Chondrocyte (in vitro differentiated cells): ENCODE data around the gene ARHGAP28. TPM values are rescaled to one million over a fixed set of nuclear protein-coding genes. Genes with fewer than 3 reads are reported as not detected.
A peak's percentile ranks its signal among the peaks of the same experiment; 100 is the strongest.

Experiments used
- DNase-seq: peaks from one replicate; pipeline ENCODE4 v3.0.0; 2021; ENCODE audit warnings: mixed read lengths, low spot score
- H3K27ac Mint-ChIP-seq: one replicate; pipeline ENCODE4 v1.8.0; 2021; ENCODE audit warnings: mild to moderate bottlenecking, moderate library complexity, mixed read lengths; ENCODE audit not compliant: unreplicated experiment
- H3K27me3 Mint-ChIP-seq: 2 replicates; pipeline ENCODE4 v1.8.0; 2021; ENCODE audit warnings: low read depth, mixed read lengths
- H3K36me3 Mint-ChIP-seq: 2 replicates; pipeline ENCODE4 v1.8.0; 2021; ENCODE audit warnings: low read depth, mixed read lengths
- H3K4me1 Mint-ChIP-seq: 2 replicates; pipeline ENCODE4 v1.8.0; 2021; ENCODE audit warnings: low read depth, mild to moderate bottlenecking, mixed read lengths
- H3K4me3 Mint-ChIP-seq: one replicate; pipeline ENCODE4 v1.8.0; 2021; ENCODE audit warnings: mild to moderate bottlenecking, moderate library complexity, mixed read lengths; ENCODE audit not compliant: unreplicated experiment
- H3K9me3 Mint-ChIP-seq: 2 replicates; pipeline ENCODE4 v1.8.0; 2021; ENCODE audit warnings: low read depth, mixed read lengths
- CTCF ChIP-seq: fragments of 200-600 bp; sonication (generic); IDR thresholded peaks from 2 replicates; pipeline ENCODE4 v1.5.0; 2021; ENCODE audit warnings: antibody characterized with exemption, mild to moderate bottlenecking, moderate library complexity
- total RNA-seq: library from RNA; stranded (reverse); gene quantifications from 3 replicates; pipeline ENCODE4 v1.2.1, GENCODE V29; 2021

ARHGAP28 gene
- total RNA-seq, 1 donor from 2014 or later, result 18.1 TPM

DNA sequence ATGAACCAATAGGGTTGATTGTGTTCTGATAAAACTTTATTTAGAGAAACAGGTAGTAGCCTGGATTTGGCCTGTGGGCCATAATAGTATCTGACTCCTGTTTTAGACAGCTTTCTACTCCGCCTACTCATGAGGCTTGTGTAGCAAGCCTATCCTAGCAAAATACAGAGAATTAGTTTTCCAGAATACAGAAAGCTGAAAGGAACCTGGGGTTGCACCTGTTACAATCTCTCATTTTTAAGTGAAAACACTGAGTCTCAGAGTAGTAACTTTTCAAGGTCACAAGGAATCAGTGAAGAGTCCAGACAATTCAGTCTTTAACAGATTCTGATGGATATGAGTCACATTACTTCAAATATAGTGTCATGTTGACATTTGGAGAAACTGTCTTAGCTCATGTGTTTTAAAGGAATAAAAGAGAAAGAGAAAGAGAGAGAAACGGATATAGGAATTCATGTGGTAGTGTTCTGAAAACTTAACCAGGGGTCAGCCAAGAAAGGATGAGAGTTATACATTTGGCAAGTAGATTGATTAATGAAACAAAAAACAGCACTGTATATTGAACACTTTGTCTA, 17.0 kb downstream of the ARHGAP28 start:
- DNase-seq, result no peak
- H3K27ac Mint-ChIP-seq, result peak overlapping the region; percentile 90
- H3K36me3 Mint-ChIP-seq, result no peaks in the 10 kb centered on the region
- H3K27me3 Mint-ChIP-seq, result no peaks in the 10 kb centered on the region
- no peaks in the 10 kb centered on the region for H3K9me3 Mint-ChIP-seq
- H3K4me3 Mint-ChIP-seq, result no peak overlapping the region
- no peak for TF ChIP-seq CTCF
- H3K4me1 Mint-ChIP-seq, result peaks cover 75% of the 10 kb centered on the region

- H3K27ac Mint-ChIP-seq, result peak overlapping the region; percentile 80
- no peaks in the 10 kb centered on the region for H3K27me3 Mint-ChIP-seq
- no peaks in the 10 kb centered on the region for H3K9me3 Mint-ChIP-seq
- H3K4me3 Mint-ChIP-seq, result no peak overlapping the region
- peaks cover 73% of the 10 kb centered on the region for H3K4me1 Mint-ChIP-seq
- TF ChIP-seq CTCF, result no peak
- DNase-seq, result no peak
- H3K36me3 Mint-ChIP-seq, result no peaks in the 10 kb centered on the region
These were observed 18.1 kb downstream of the ARHGAP28 start for GRCh38 chr18:6747646-6748045.

GRCh38 chr18:6748241-6748640, 18.7 kb downstream of the ARHGAP28 start:
- Mint-ChIP-seq H3K4me1 (peaks cover 74% of the 10 kb centered on the region), H3K27me3 (no peaks in the 10 kb centered on the region), H3K4me3 (no peak overlapping the region), H3K36me3 (no peaks in the 10 kb centered on the region), H3K27ac (peak overlapping the region; percentile 80), H3K9me3 (no peaks in the 10 kb centered on the region)
- no peak for TF ChIP-seq CTCF
- no peak for DNase-seq

DNA sequence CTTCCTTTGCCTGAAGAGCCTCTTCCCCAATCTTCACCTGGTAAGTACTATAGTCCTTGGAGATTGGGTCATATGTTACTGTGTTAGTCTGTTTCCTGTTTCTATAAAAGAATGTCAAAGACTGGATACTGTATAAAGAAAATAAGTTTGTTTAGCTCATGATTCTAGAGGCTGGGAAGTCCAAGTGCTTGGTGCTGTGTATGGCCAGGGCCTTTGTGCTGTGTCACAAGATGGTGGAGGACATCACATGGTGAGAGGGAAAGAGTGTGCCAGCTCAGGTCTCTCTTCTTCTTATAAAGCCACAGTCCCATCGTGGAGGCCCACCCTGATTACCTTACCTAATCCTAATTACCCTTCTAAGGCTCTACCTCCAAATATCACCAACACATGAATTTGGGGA, 20.9 kb downstream of the ARHGAP28 start:
- Mint-ChIP-seq H3K36me3 (no peaks in the 10 kb centered on the region), H3K27ac (no peak overlapping the region), H3K27me3 (no peaks in the 10 kb centered on the region), H3K4me1 (peaks cover 72% of the 10 kb centered on the region), H3K9me3 (no peaks in the 10 kb centered on the region), H3K4me3 (no peak overlapping the region)
- DNase-seq, result no peak
- TF ChIP-seq CTCF, result no peak

DNA sequence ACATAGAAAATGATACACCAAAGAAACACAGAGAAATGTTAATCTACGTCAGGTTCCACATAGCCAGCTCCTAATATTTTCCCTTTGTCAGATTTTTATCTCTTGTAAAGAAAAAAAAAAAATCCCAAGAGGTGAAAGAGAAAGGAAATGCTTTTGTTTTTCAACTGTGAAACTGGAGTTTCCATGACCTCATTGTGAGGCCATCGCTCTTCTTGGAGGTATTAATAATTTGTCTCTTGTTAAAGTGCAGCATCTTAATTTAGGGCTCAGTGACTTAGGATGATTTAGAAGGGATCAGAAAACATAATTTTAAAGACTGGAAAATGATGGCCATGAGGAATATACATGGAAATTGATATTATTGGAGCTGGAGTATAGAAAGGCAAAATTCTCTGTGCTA, 21.7 kb downstream of the ARHGAP28 start:
- Mint-ChIP-seq H3K27ac (peak overlapping the region; percentile 86), H3K36me3 (no peaks in the 10 kb centered on the region), H3K4me1 (peaks cover 64% of the 10 kb centered on the region), H3K4me3 (no peak overlapping the region), H3K27me3 (no peaks in the 10 kb centered on the region), H3K9me3 (no peaks in the 10 kb centered on the region)
- TF ChIP-seq CTCF, result no peak
- DNase-seq, result no peak
